Heart left ventricle (tissue), 13 donors: ENCODE data around the gene GNB2.

Experiments used
- CTCF ChIP-seq, 12 donors: fragments of 200-600 bp; sonication (generic) in 4 of 12; IDR thresholded peaks; one replicate each; pipeline versions ENCODE4 v1.5.0 to v1.8.0; 2018 to 2022; ENCODE audit warnings: antibody characterized with exemption in 12 of 12, mild to moderate bottlenecking in 5 of 12
- POLR2A ChIP-seq, 2 donors: fragments of 450-650 bp; IDR thresholded peaks; one replicate each; pipeline ENCODE4 v1.6.1; 2017; ENCODE audit warnings: antibody characterized with exemption in 2 of 2, mild to moderate bottlenecking in 2 of 2, moderate library complexity in 2 of 2
- donor health status: ischemic (EF 13 %, LVEDD 7.1; RV severe dilation, severe dysfunction).
- donor health status: DM: no; HTN: yes; CAD: no.
- donor health status: DM: no; HTN: no; CAD: no.
- donor health status: ischemic (EF 25% LVEDD 6.9; RV normal size, moderate dysfunction).
- donor health status: ischemic (EF 25% LVEDD 5.7; RV mildly dilated, moderate dysfunction).
- donor health status: ischemic (EF 35%, LVEDD 5.7; RV mildly dilated, moderate dysfunction).
- donor health status: nonischemic (EF 11% LVEDD 7.7; RV severe dilation, severe dysfunction).
- donor health status: DM: yes; HTN: yes; CAD: no.
- donor health status: PGD.
- donor health status: ischemic (EF 29% LVEDD 5.4; RV normal size, mild dysfunction).
- donor health status: nonischemic (EF 23%, LVEDD 6.1; RV moderate dilation, normal function).

GRCh38 chr7:100668069-100668449 is 5.5 kb upstream of the GNB2 start:
- no peak for TF ChIP-seq CTCF (IDR thresholded peaks at IDR 0.05)
- no peak for TF ChIP-seq POLR2A (IDR thresholded peaks at IDR 0.05)
